HepG2 (cell line): ENCODE measurements around the gene VAV2. TPM values are rescaled to one million over a fixed set of nuclear protein-coding genes. Genes with fewer than 3 reads are reported as not detected.
A peak's percentile ranks its signal among the peaks of the same experiment; 100 is the strongest.

ENCODE experiments used
- HNRNPK ChIP-seq: fragments of 200-400 bp; formaldehyde crosslinking; IDR thresholded peaks from 2 replicates; pipeline ENCODE4 v1.6.1; 2018; ENCODE audit warnings: low read length, low read depth, moderate library complexity, mild to moderate bottlenecking; ENCODE audit not compliant: poor library complexity, severe bottlenecking
- KDM4B ChIP-seq: sonication (generic); formaldehyde crosslinking; IDR thresholded peaks from 2 replicates; pipeline ENCODE4 v1.4.0; 2020; ENCODE audit warnings: missing genetic modification reagents
- KDM5B ChIP-seq: sonication (generic); formaldehyde crosslinking; IDR thresholded peaks from 2 replicates; pipeline ENCODE4 v1.4.0; 2020; ENCODE audit warnings: missing genetic modification reagents, mild to moderate bottlenecking, borderline replicate concordance
- MYC ChIP-seq: sonication (generic); formaldehyde crosslinking; IDR thresholded peaks from 2 replicates; pipeline ENCODE4 v1.9.0; 2021; ENCODE audit warnings: missing genetic modification reagents, borderline replicate concordance
- MYNN ChIP-seq: sonication (generic); formaldehyde crosslinking; IDR thresholded peaks from 2 replicates; pipeline ENCODE4 v1.4.0; 2020; ENCODE audit warnings: mild to moderate bottlenecking, low read depth, missing genetic modification reagents
- NFKBIZ ChIP-seq: IDR thresholded peaks from 2 replicates; pipeline ENCODE4 v1.6.1; 2018; ENCODE audit warnings: missing genetic modification reagents, missing compliant biosample characterization
- SMAD1 ChIP-seq: sonication (generic); formaldehyde crosslinking; IDR thresholded peaks from 2 replicates; pipeline ENCODE4 v1.4.0; 2020; ENCODE audit warnings: missing genetic modification reagents, low read depth, mild to moderate bottlenecking, borderline replicate concordance
- ZNF414 ChIP-seq: sonication (generic); formaldehyde crosslinking; IDR thresholded peaks from 2 replicates; pipeline ENCODE4 v1.5.0; 2020; ENCODE audit warnings: missing genetic modification reagents
- ZSCAN12 ChIP-seq: sonication (generic); formaldehyde crosslinking; IDR thresholded peaks from 2 replicates; pipeline ENCODE4 v1.9.0; 2021; ENCODE audit warnings: mild to moderate bottlenecking, missing genetic modification reagents
- polyA plus RNA-seq, 8 experiments: library from polyadenylated mRNA; depleted of rRNA in 3 of 8; stranded (reverse) in 7 of 8; unstranded in 1 of 8; fragments of >200 nt; fragmentation: Illumina TruSeq in 4 of 8; extraction: Trizol in 4 of 8; gene quantifications; 2 replicates each; pipeline versions ENCODE4 v1.2.1 to v1.2.3, GENCODE V29; 2011 to 2016; ENCODE audit warnings: low read depth in 4 of 8, missing spikeins in 1 of 8, mixed read lengths in 1 of 8; ENCODE audit not compliant: insufficient read depth in 1 of 8
- total RNA-seq, 5 experiments: library from RNA; depleted of rRNA; stranded (reverse); fragments of >200 nt; fragmentation: Illumina TruSeq; extraction: Trizol; gene quantifications; 2 replicates each; pipeline ENCODE4 v1.2.3, GENCODE V29; 2016; ENCODE audit warnings: low read depth in 1 of 5
- TF ChIP-seq, protein P1 (sequence below): IDR thresholded peaks from 2 replicates; pipeline ENCODE4 v1.6.1; 2016; ENCODE audit warnings: mild to moderate bottlenecking
- TF ChIP-seq, protein P2 (sequence below), 2 experiments: sonication (generic) in 1 of 2; formaldehyde crosslinking in 1 of 2; IDR thresholded peaks; 2 replicates each; pipeline versions ENCODE4 v1.4.0 to v1.6.1; 2018 to 2020; ENCODE audit warnings: missing genetic modification reagents in 2 of 2, borderline replicate concordance in 1 of 2, low read depth in 1 of 2, mild to moderate bottlenecking in 1 of 2, missing biosample characterization in 1 of 2
- TF ChIP-seq, protein P3 (sequence below): sonication (generic); formaldehyde crosslinking; IDR thresholded peaks from 2 replicates; pipeline ENCODE4 v1.5.0; 2020; ENCODE audit warnings: mild to moderate bottlenecking, missing genetic modification reagents, borderline replicate concordance
- TF ChIP-seq, protein P4 (sequence below): sonication (generic); formaldehyde crosslinking; IDR thresholded peaks from 2 replicates; pipeline ENCODE4 v1.8.0; 2022; ENCODE audit warnings: low read depth, missing genetic modification reagents
- TF ChIP-seq, protein P5 (sequence below): sonication (generic); formaldehyde crosslinking; IDR thresholded peaks from 2 replicates; pipeline ENCODE4 v1.8.1; 2023; ENCODE audit warnings: mild to moderate bottlenecking, missing genetic modification reagents

The VAV2 gene
- total and polyA plus RNA-seq, 2 of the 13 experiments (the other 11 are each of a cell fraction or from before 2014, with no cell fraction given), result 22.5 to 22.9 TPM

- TF ChIP-seq ZSCAN12 (CRISPR knock-in tag), result no peak
- 0 out of 2 replicates have a peak, but pooled peaks have one; percentile 6 for TF ChIP-seq MYC (CRISPR knock-in tag)
- peak; percentile 7; the same call in 1 of the 2 replicates for TF ChIP-seq NFKBIZ (CRISPR knock-in tag)
- TF ChIP-seq, protein P1, sequence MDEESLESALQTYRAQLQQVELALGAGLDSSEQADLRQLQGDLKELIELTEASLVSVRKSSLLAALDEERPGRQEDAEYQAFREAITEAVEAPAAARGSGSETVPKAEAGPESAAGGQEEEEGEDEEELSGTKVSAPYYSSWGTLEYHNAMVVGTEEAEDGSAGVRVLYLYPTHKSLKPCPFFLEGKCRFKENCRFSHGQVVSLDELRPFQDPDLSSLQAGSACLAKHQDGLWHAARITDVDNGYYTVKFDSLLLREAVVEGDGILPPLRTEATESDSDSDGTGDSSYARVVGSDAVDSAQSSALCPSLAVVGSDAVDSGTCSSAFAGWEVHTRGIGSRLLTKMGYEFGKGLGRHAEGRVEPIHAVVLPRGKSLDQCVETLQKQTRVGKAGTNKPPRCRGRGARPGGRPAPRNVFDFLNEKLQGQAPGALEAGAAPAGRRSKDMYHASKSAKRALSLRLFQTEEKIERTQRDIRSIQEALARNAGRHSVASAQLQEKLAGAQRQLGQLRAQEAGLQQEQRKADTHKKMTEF (CRISPR knock-in tag), result 0 out of 2 replicates have a peak, but pooled peaks have one; percentile 6
- TF ChIP-seq, protein P2, sequence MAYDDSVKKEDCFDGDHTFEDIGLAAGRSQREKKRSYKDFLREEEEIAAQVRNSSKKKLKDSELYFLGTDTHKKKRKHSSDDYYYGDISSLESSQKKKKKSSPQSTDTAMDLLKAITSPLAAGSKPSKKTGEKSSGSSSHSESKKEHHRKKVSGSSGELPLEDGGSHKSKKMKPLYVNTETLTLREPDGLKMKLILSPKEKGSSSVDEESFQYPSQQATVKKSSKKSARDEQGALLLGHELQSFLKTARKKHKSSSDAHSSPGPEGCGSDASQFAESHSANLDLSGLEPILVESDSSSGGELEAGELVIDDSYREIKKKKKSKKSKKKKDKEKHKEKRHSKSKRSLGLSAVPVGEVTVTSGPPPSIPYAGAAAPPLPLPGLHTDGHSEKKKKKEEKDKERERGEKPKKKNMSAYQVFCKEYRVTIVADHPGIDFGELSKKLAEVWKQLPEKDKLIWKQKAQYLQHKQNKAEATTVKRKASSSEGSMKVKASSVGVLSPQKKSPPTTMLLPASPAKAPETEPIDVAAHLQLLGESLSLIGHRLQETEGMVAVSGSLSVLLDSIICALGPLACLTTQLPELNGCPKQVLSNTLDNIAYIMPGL (CRISPR knock-in tag; IDR thresholded peaks at IDR 0.05; ENCODE audit: borderline replicate concordance in 1 of 2, low read depth in 1 of 2), result peak in 1 of 2 experiments; percentile 54; a peak in 1 of 4 replicates
- TF ChIP-seq, protein P3, sequence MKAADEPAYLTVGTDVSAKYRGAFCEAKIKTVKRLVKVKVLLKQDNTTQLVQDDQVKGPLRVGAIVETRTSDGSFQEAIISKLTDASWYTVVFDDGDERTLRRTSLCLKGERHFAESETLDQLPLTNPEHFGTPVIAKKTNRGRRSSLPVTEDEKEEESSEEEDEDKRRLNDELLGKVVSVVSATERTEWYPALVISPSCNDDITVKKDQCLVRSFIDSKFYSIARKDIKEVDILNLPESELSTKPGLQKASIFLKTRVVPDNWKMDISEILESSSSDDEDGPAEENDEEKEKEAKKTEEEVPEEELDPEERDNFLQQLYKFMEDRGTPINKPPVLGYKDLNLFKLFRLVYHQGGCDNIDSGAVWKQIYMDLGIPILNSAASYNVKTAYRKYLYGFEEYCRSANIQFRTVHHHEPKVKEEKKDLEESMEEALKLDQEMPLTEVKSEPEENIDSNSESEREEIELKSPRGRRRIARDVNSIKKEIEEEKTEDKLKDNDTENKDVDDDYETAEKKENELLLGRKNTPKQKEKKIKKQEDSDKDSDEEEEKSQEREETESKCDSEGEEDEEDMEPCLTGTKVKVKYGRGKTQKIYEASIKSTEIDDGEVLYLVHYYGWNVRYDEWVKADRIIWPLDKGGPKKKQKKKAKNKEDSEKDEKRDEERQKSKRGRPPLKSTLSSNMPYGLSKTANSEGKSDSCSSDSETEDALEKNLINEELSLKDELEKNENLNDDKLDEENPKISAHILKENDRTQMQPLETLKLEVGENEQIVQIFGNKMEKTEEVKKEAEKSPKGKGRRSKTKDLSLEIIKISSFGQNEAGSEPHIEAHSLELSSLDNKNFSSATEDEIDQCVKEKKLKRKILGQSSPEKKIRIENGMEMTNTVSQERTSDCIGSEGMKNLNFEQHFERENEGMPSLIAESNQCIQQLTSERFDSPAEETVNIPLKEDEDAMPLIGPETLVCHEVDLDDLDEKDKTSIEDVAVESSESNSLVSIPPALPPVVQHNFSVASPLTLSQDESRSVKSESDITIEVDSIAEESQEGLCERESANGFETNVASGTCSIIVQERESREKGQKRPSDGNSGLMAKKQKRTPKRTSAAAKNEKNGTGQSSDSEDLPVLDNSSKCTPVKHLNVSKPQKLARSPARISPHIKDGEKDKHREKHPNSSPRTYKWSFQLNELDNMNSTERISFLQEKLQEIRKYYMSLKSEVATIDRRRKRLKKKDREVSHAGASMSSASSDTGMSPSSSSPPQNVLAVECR (CRISPR knock-in tag), result peak; percentile 78; the same call in 1 of the 2 replicates
- no peak for TF ChIP-seq MYNN
- TF ChIP-seq KDM5B, result 0 out of 2 replicates have a peak, but pooled peaks have one; percentile 16
- TF ChIP-seq, protein P4, sequence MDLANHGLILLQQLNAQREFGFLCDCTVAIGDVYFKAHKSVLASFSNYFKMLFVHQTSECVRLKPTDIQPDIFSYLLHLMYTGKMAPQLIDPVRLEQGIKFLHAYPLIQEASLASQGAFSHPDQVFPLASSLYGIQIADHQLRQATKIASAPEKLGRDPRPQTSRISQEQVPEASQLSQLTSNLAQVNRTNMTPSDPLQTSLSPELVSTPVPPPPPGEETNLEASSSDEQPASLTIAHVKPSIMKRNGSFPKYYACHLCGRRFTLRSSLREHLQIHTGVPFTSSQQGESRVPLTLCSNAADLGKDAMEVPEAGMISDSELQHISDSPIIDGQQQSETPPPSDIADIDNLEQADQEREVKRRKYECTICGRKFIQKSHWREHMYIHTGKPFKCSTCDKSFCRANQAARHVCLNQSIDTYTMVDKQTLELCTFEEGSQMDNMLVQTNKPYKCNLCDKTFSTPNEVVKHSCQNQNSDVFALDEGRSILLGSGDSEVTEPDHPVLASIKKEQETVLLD (CRISPR knock-in tag), result 0 out of 2 replicates have a peak, but pooled peaks have one; percentile 14
- TF ChIP-seq, protein P5, sequence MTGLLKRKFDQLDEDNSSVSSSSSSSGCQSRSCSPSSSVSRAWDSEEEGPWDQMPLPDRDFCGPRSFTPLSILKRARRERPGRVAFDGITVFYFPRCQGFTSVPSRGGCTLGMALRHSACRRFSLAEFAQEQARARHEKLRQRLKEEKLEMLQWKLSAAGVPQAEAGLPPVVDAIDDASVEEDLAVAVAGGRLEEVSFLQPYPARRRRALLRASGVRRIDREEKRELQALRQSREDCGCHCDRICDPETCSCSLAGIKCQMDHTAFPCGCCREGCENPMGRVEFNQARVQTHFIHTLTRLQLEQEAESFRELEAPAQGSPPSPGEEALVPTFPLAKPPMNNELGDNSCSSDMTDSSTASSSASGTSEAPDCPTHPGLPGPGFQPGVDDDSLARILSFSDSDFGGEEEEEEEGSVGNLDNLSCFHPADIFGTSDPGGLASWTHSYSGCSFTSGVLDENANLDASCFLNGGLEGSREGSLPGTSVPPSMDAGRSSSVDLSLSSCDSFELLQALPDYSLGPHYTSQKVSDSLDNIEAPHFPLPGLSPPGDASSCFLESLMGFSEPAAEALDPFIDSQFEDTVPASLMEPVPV (CRISPR knock-in tag), result 0 out of 2 replicates have a peak, but pooled peaks have one; percentile 12
- TF ChIP-seq SMAD1 (CRISPR knock-in tag), result 0 out of 2 replicates have a peak, but pooled peaks have one; percentile 21
- peak; percentile 9; the same call in 1 of the 2 replicates for TF ChIP-seq ZNF414
- peak; percentile 45 for TF ChIP-seq HNRNPK
- peak; percentile 13; the same call in 1 of the 2 replicates for TF ChIP-seq KDM4B
Observed at GRCh38 chr9:133991214-133991921, 756 bp downstream of the VAV2 start (continued).
